WTC11 (cell line): ENCODE results near the gene ZFHX3. TPM values are rescaled to one million over a fixed set of nuclear protein-coding genes. Genes with fewer than 3 reads are reported as not detected.

Source experiments
- ATAC-seq: fragments of 200-7000 bp; cut with Tn5 transposase; 2 replicates; pipeline ENCODE4 v1.10.0; 2021; ENCODE audit warnings: mild to moderate bottlenecking, moderate library complexity
- CTCF ChIA-PET: fragments of 300-600 bp; sonication (Branson Sonifier 250); formaldehyde crosslinking; loops from one replicate; lab custom pipeline; 2021; ENCODE audit warnings: antibody characterized with exemption; lab: Charles Lee
- POLR2A ChIA-PET: fragments of 350-600 bp; sonication (Branson Sonifier 250); formaldehyde crosslinking; loops from one replicate; lab custom pipeline; 2021; ENCODE audit warnings: antibody characterized with exemption; lab: Charles Lee
- DNase-seq: peaks from one replicate; pipeline ENCODE4 v3.0.0; 2021; ENCODE audit warnings: low spot score
- H3K27ac Mint-ChIP-seq: 2 replicates; pipeline ENCODE4 v1.8.0; 2021; ENCODE audit warnings: mixed read lengths
- H3K27me3 Mint-ChIP-seq: 2 replicates; pipeline ENCODE4 v1.8.0; 2021; ENCODE audit warnings: low read depth, mild to moderate bottlenecking, moderate library complexity, mixed read lengths
- H3K36me3 Mint-ChIP-seq: 2 replicates; pipeline ENCODE4 v1.8.0; 2021; ENCODE audit warnings: mixed read lengths
- H3K4me1 Mint-ChIP-seq: 2 replicates; pipeline ENCODE4 v1.8.0; 2022; ENCODE audit warnings: mixed read lengths
- H3K4me3 Mint-ChIP-seq: 2 replicates; pipeline ENCODE4 v1.8.0; 2021; ENCODE audit warnings: mild to moderate bottlenecking, moderate library complexity, mixed read lengths
- H3K9me3 Mint-ChIP-seq: 2 replicates; pipeline ENCODE4 v1.8.0; 2021; ENCODE audit warnings: mixed read lengths
- CREB1 ChIP-seq: sonication (generic); formaldehyde crosslinking; IDR thresholded peaks from 2 replicates; pipeline ENCODE4 v1.8.0; 2023; ENCODE audit warnings: mild to moderate bottlenecking, missing genetic modification reagents
- CTCF ChIP-seq: fragments of 200-600 bp; IDR thresholded peaks from 2 replicates; pipeline ENCODE4 v1.8.0; 2022; ENCODE audit warnings: antibody characterized with exemption
- EMX1 ChIP-seq: fragments of 250-450 bp; sonication (Bioruptor Pico); IDR thresholded peaks from 2 replicates; pipeline ENCODE4 v1.8.0; 2021; ENCODE audit warnings: mild to moderate bottlenecking
- FOXP1 ChIP-seq: sonication (generic); formaldehyde crosslinking; IDR thresholded peaks from 2 replicates; pipeline ENCODE4 v1.8.0; 2022; ENCODE audit warnings: missing genetic modification reagents, mild to moderate bottlenecking, moderate library complexity, borderline replicate concordance
- FOXP4 ChIP-seq: sonication (generic); formaldehyde crosslinking; IDR thresholded peaks from 2 replicates; pipeline ENCODE4 v1.8.0; 2022; ENCODE audit warnings: mild to moderate bottlenecking, missing genetic modification reagents
- GABPB1 ChIP-seq: sonication (generic); formaldehyde crosslinking; IDR thresholded peaks from 2 replicates; pipeline ENCODE4 v1.8.1; 2023; ENCODE audit warnings: mild to moderate bottlenecking, missing genetic modification reagents
- HMGXB4 ChIP-seq: sonication (generic); formaldehyde crosslinking; IDR thresholded peaks from 2 replicates; pipeline ENCODE4 v1.8.1; 2023; ENCODE audit warnings: mild to moderate bottlenecking, moderate library complexity, missing genetic modification reagents
- JAZF1 ChIP-seq: fragments of 250-450 bp; sonication (Bioruptor Pico); IDR thresholded peaks from 2 replicates; pipeline ENCODE4 v1.9.0; 2021; ENCODE audit warnings: moderate library complexity, mild to moderate bottlenecking, inconsistent platforms
- MXD4 ChIP-seq: fragments of 250-450 bp; sonication (Bioruptor Pico); IDR thresholded peaks from 2 replicates; pipeline ENCODE4 v1.8.0; 2021; ENCODE audit warnings: mild to moderate bottlenecking, moderate library complexity, borderline replicate concordance
- NFE2L1 ChIP-seq: sonication (generic); formaldehyde crosslinking; IDR thresholded peaks from 2 replicates; pipeline ENCODE4 v1.8.1; 2023; ENCODE audit warnings: missing genetic modification reagents
- NR2C2 ChIP-seq: sonication (generic); formaldehyde crosslinking; IDR thresholded peaks from 2 replicates; pipeline ENCODE4 v1.8.0; 2022; ENCODE audit warnings: mild to moderate bottlenecking, missing genetic modification reagents
- PRRX2 ChIP-seq: fragments of 250-450 bp; sonication (Bioruptor Pico); IDR thresholded peaks from 2 replicates; pipeline ENCODE4 v1.8.0; 2021; ENCODE audit warnings: mild to moderate bottlenecking
- SMAD3 ChIP-seq: sonication (generic); formaldehyde crosslinking; IDR thresholded peaks from 2 replicates; pipeline ENCODE4 v1.8.0; 2022; ENCODE audit warnings: missing genetic modification reagents, mild to moderate bottlenecking, borderline replicate concordance
- SOX15 ChIP-seq: fragments of 250-450 bp; sonication (Bioruptor Pico); IDR thresholded peaks from 2 replicates; pipeline ENCODE4 v1.9.0; 2021; ENCODE audit warnings: mild to moderate bottlenecking
- TCF7 ChIP-seq: sonication (generic); formaldehyde crosslinking; IDR thresholded peaks from 2 replicates; pipeline ENCODE4 v1.8.0; 2022; ENCODE audit warnings: mild to moderate bottlenecking, low read depth, missing genetic modification reagents, moderate library complexity
- ZNF138 ChIP-seq: sonication (generic); formaldehyde crosslinking; conservative IDR thresholded peaks from 2 replicates; pipeline ENCODE4 v1.8.1; 2022; ENCODE audit warnings: mild to moderate bottlenecking, moderate library complexity, missing genetic modification reagents
- ZNF232 ChIP-seq: sonication (generic); formaldehyde crosslinking; IDR thresholded peaks from 2 replicates; pipeline ENCODE4 v1.8.0; 2022; ENCODE audit warnings: mild to moderate bottlenecking, missing genetic modification reagents
- ZNF281 ChIP-seq: sonication (generic); formaldehyde crosslinking; IDR thresholded peaks from 2 replicates; pipeline ENCODE4 v1.8.0; 2023; ENCODE audit warnings: mild to moderate bottlenecking, missing genetic modification reagents
- ZNF512 ChIP-seq: sonication (generic); formaldehyde crosslinking; IDR thresholded peaks from 2 replicates; pipeline ENCODE4 v1.8.1; 2022; ENCODE audit warnings: missing genetic modification reagents, borderline replicate concordance
- ZNF671 ChIP-seq: fragments of 250-450 bp; sonication (Bioruptor Pico); IDR thresholded peaks from 2 replicates; pipeline ENCODE4 v1.8.0; 2021; ENCODE audit warnings: mild to moderate bottlenecking
- total RNA-seq: library from RNA; stranded (reverse); gene quantifications from 3 replicates; pipeline ENCODE4 v1.2.3, GENCODE V29; 2021

Gene ZFHX3
- total RNA-seq, 1 experiment from 2014 or later, result 5.7 TPM

GRCh38 chr16:73021866-73022495, 25.9 kb downstream of the ZFHX3 start (continued):
- TF ChIP-seq CTCF, result no peak
- no peak for TF ChIP-seq ZNF512 (CRISPR knock-in tag)
- TF ChIP-seq PRRX2 (CRISPR knock-in tag), result no peak
- TF ChIP-seq NR2C2 (CRISPR knock-in tag), result no peak
- TF ChIP-seq ZNF232 (CRISPR knock-in tag), result no peak
- no peak for TF ChIP-seq CREB1 (CRISPR knock-in tag)
- no peak for TF ChIP-seq ZNF671 (CRISPR knock-in tag)
- no peak for TF ChIP-seq SMAD3 (CRISPR knock-in tag)

GRCh38 chr16:73020409-73020884, 27.5 kb downstream of the ZFHX3 start:
- H3K4me1 Mint-ChIP-seq, result peaks cover 32% of the 10 kb centered on the region
- no peak for DNase-seq
- H3K27ac Mint-ChIP-seq, result no peak overlapping the region
- TF ChIP-seq EMX1 (CRISPR knock-in tag) (no peak), MXD4 (CRISPR knock-in tag) (no peak), TCF7 (no peak), FOXP4 (CRISPR knock-in tag) (no peak), NFE2L1 (CRISPR knock-in tag) (0 out of 2 replicates have a peak, but pooled peaks have one; percentile 23), ZNF138 (CRISPR knock-in tag) (no peak), GABPB1 (CRISPR knock-in tag) (peak; percentile 55; the same call in 1 of the 2 replicates)
- H3K4me3 Mint-ChIP-seq, result no peak overlapping the region
- CTCF ChIA-PET, result interaction anchor here (1.0 to 1.5 kb wide), 2 partner anchors 9 to 25 kb away, joined by 3 to 4 read pairs; no protein-coding TSS in a partner anchor
- H3K36me3 Mint-ChIP-seq, result no peaks in the 10 kb centered on the region
- H3K9me3 Mint-ChIP-seq, result no peaks in the 10 kb centered on the region
- peaks cover 59% of the 10 kb centered on the region for H3K27me3 Mint-ChIP-seq
- POLR2A ChIA-PET, result no interaction called here
- ATAC-seq, result no peak

- Mint-ChIP-seq H3K27me3 (peaks cover 51% of the 10 kb centered on the region), H3K4me1 (peaks cover 28% of the 10 kb centered on the region), H3K36me3 (no peaks in the 10 kb centered on the region), H3K9me3 (no peaks in the 10 kb centered on the region), H3K4me3 (no peak overlapping the region), H3K27ac (no peak overlapping the region)
- TF ChIP-seq SOX15, result no peak
- TF ChIP-seq ZNF281 (CRISPR knock-in tag), result no peak
- TF ChIP-seq JAZF1, result no peak
- TF ChIP-seq FOXP1 (CRISPR knock-in tag), result no peak
- no peak for TF ChIP-seq HMGXB4 (CRISPR knock-in tag)
- ChIA-PET POLR2A (no interaction called here), CTCF (interaction anchor here (1.5 kb wide), 1 partner anchor 8 kb away, joined by 4 read pairs; no protein-coding TSS in a partner anchor)
- DNase-seq (no peak), ATAC-seq (no peak)
These were observed 28.2 kb downstream of the ZFHX3 start for GRCh38 chr16:73019457-73020362.
